ENCODE measurements around the gene PROM1. TPM values are rescaled to one million over a fixed set of nuclear protein-coding genes. Genes with fewer than 3 reads are reported as not detected.

Gene PROM1
- total and polyA plus RNA-seq, 12 donors: 1.2 to 19.3 (median 3.4) TPM

DNA sequence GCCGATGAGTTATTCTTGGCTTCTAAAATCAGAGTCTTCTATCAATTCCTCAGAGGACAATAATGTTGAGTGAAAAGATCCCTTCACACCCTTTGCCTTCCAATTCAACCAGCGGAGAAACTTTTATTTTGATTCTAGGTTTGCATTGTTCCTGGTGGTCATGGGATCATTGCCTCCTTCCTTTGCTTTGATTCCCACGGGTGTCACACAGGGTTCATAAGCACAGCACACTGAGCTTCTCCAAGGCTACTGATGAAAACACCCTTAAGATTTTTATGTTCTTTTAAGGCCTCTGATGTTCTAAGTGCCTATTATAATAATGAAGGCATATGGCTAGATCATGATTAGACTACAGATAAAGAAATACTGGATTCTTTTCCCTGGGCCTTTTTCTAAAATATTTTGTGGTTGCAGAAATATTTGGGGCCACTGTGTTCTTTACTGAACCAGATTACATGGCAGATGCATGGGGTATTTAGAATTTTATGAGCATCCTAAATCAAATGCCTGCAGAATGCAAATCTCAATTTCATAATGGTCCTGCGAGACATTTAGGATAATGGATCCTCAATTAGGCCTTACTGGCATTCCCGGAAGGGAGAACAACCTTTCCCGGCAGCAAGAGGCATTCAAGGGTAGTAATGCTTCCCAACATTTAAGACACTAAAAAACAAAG, 76.9 kb downstream of the PROM1 start:
- WGBS, 2 donors: 77 to 79% methylated on average over 6 of the region's 6 CpGs
- DNase-seq: no peak
- ATAC-seq: peak in 1 of 8 donors; percentile 28
- no peak overlapping the region for H3K27ac ChIP-seq
- no peaks in the 10 kb centered on the region for H3K27me3 ChIP-seq
- H3K9me3 ChIP-seq: no peaks in the 10 kb centered on the region
- TF ChIP-seq, protein P1, sequence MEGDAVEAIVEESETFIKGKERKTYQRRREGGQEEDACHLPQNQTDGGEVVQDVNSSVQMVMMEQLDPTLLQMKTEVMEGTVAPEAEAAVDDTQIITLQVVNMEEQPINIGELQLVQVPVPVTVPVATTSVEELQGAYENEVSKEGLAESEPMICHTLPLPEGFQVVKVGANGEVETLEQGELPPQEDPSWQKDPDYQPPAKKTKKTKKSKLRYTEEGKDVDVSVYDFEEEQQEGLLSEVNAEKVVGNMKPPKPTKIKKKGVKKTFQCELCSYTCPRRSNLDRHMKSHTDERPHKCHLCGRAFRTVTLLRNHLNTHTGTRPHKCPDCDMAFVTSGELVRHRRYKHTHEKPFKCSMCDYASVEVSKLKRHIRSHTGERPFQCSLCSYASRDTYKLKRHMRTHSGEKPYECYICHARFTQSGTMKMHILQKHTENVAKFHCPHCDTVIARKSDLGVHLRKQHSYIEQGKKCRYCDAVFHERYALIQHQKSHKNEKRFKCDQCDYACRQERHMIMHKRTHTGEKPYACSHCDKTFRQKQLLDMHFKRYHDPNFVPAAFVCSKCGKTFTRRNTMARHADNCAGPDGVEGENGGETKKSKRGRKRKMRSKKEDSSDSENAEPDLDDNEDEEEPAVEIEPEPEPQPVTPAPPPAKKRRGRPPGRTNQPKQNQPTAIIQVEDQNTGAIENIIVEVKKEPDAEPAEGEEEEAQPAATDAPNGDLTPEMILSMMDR (IDR thresholded peaks at IDR 0.05): no peak
- H3K4me3 ChIP-seq: no peak overlapping the region
- peaks cover 0 to 2% (median 0%) of the 10 kb centered on the region in 9 donors for H3K4me1 ChIP-seq
- intact Hi-C loops (cut with DNase I): loop anchor here in 2 of 10 donors (10.0 kb wide), 2 partner anchors 272 to 352 kb away; partner anchors contain the start of gene FBXL5 (in 1 of the 2)
- H3K36me3 ChIP-seq: peaks cover 0 to 77% (median 0%) of the 10 kb centered on the region in 9 donors

DNA sequence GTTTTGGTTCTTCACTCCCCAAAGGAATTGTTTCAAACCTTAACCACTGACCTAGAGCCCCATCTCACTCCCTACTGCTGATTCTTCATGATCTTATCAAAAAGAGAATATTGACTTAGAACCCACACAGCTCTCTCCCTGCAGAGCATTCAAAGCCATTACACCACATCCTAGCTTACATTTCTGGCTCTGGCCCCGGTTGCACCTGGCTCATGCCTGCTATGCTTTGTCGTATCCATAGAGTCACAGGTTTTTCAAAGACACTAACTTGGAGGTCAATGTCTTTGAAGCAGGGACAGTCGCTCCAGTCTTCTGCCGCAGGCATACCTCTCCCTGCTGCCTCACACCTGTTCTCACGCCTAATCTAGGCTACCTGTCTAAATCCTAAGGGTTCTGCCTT, 78.1 kb downstream of the PROM1 start:
- H3K27me3 ChIP-seq: no peaks in the 10 kb centered on the region
- H3K36me3 ChIP-seq: peaks cover 0 to 67% (median 0%) of the 10 kb centered on the region in 9 donors
- DNase-seq: no peak
- no peak overlapping the region for H3K27ac ChIP-seq
- TF ChIP-seq, protein P1 (IDR thresholded peaks at IDR 0.05): no peak
- intact Hi-C loops (cut with DNase I): loop anchor here in 2 of 10 donors (10.0 kb wide), 2 partner anchors 271 to 351 kb away; partner anchors contain the start of gene FBXL5 (in 1 of the 2)
- WGBS, 2 donors: 97% methylated on average over 5 of the region's 5 CpGs
- H3K9me3 ChIP-seq: no peaks in the 10 kb centered on the region
- H3K4me3 ChIP-seq: no peak overlapping the region
- H3K4me1 ChIP-seq: peaks cover 0 to 10% (median 4%) of the 10 kb centered on the region in 9 donors
- no peak for ATAC-seq

DNA sequence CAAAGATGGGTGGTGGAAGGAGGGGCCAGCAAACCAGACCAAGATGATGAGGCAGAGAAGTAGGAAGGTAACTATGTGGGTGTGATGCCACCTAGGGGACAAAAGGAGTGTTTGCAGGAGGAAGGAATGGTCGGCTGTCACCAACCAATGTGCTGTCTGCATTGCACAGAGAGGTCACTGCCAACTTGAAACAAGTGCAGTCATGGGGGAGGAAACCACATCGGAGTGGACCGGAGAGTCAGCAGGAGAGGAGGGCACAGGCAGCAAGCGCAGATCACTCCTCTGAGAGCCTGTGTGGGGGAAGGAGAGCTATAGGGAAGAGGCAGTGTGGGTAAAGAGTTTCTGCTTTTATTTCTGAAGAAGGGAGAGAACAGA, 82.4 kb downstream of the PROM1 start:
- Histone ChIP-seq H3K4me1 (peaks cover 0 to 13% (median 4%) of the 10 kb centered on the region in 9 donors), H3K27ac (no peak overlapping the region), H3K36me3 (peaks cover 0 to 51% (median 0%) of the 10 kb centered on the region in 9 donors), H3K27me3 (no peaks in the 10 kb centered on the region), H3K4me3 (no peak overlapping the region), H3K9me3 (no peaks in the 10 kb centered on the region)
- WGBS, 2 donors: 1 to 5% methylated on average over 4 of the region's 4 CpGs
- ATAC-seq (peak; percentile 84 to 95 (median 94)), DNase-seq (peak in 1 of 2 donors; percentile 55)
- TF ChIP-seq, protein P1 (IDR thresholded peaks at IDR 0.05): peak; percentile 72 to 88 (median 85)
- intact Hi-C loops (cut with DNase I): loop anchor here in 9 of 10 donors (1.0 to 10.0 kb wide), 13 partner anchors 39 to 347 kb away; partner anchors contain the start of genes FGFBP2 (in 5 of the 9) and FBXL5 (in 1 of the 9)

GRCh38 chr4:16000708-16001483, 82.9 kb downstream of the PROM1 start:
- DNase-seq (no peak), ATAC-seq (peak in 5 of 8 donors; percentile 11 to 57 (median 22))
- H3K36me3 ChIP-seq: peaks cover 0 to 45% (median 0%) of the 10 kb centered on the region in 9 donors
- no peak overlapping the region for H3K4me3 ChIP-seq
- WGBS, 2 donors: 72 to 73% methylated on average over 12 of the region's 12 CpGs
- TF ChIP-seq, protein P1 (IDR thresholded peaks at IDR 0.05): no peak
- no peaks in the 10 kb centered on the region for H3K27me3 ChIP-seq
- intact Hi-C loops (cut with DNase I): loop anchor here in 9 of 10 donors (1.0 to 10.0 kb wide), 13 partner anchors 39 to 346 kb away; partner anchors contain the start of genes FGFBP2 (in 5 of the 9) and FBXL5 (in 1 of the 9)
- no peak overlapping the region for H3K27ac ChIP-seq
- no peaks in the 10 kb centered on the region for H3K9me3 ChIP-seq
- peaks cover 0 to 14% (median 4%) of the 10 kb centered on the region in 9 donors for H3K4me1 ChIP-seq

Measured in heart right ventricle (tissue), 16 donors.